HG03025 (cell line): ENCODE measurements around the gene KCNJ6.
"Not testable (repeated sequence)": the region's sequence is repeated elsewhere in the genome, so short reads cannot be mapped to it uniquely, and the experiment has no call there.

Source experiments
- ATAC-seq: cut with Tn5 transposase; IDR thresholded peaks from one replicate; pipeline ENCODE4 v1.9.1; 2021; ENCODE audit warnings: mild to moderate bottlenecking, moderate library complexity; ENCODE audit not compliant: unreplicated experiment, low FRiP score

The KCNJ6 gene, protein sequence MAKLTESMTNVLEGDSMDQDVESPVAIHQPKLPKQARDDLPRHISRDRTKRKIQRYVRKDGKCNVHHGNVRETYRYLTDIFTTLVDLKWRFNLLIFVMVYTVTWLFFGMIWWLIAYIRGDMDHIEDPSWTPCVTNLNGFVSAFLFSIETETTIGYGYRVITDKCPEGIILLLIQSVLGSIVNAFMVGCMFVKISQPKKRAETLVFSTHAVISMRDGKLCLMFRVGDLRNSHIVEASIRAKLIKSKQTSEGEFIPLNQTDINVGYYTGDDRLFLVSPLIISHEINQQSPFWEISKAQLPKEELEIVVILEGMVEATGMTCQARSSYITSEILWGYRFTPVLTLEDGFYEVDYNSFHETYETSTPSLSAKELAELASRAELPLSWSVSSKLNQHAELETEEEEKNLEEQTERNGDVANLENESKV

DNA sequence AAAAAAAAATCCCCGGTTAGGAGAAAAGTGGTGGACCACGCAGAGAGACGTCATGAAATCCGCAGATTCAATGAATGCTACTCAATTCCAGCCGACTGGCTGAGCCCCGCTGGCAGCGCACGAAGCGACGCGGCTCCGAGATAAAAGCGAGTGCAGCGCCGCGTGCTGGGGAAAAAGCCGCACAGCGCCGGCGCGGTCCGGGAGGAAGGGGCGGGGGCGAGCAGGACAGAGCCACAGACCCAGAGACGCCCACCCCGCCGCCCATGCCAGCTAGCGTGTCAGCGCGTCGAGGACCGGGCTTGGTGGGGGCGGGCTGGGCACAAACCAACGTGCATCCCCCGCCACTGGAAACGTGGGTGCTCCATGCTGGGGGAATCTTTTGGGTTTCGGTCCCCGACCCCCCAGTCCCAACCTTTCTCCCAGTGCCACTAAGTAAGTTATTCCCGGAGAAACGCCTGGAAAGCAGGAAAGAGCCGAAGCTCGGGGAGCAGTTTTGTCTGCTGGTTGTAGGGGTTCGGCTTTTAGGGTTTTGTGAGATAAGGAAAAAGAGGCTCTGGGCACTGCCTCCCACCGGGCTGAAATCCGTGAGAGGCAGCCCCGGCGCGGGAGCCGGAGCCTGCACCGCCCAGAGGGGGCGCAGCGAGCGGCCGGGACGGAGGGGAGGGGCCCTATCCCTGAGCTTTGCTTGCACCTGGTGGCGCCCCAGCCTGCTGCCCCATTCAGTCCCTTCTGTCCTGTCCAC, at the start of gene KCNJ6:
KCNJ6 (minus strand) TSS at position 148 of the 742 bp plus-strand sequence. CDS start 75,775 bp downstream, outside the sequence.
- ATAC-seq = no peak

DNA sequence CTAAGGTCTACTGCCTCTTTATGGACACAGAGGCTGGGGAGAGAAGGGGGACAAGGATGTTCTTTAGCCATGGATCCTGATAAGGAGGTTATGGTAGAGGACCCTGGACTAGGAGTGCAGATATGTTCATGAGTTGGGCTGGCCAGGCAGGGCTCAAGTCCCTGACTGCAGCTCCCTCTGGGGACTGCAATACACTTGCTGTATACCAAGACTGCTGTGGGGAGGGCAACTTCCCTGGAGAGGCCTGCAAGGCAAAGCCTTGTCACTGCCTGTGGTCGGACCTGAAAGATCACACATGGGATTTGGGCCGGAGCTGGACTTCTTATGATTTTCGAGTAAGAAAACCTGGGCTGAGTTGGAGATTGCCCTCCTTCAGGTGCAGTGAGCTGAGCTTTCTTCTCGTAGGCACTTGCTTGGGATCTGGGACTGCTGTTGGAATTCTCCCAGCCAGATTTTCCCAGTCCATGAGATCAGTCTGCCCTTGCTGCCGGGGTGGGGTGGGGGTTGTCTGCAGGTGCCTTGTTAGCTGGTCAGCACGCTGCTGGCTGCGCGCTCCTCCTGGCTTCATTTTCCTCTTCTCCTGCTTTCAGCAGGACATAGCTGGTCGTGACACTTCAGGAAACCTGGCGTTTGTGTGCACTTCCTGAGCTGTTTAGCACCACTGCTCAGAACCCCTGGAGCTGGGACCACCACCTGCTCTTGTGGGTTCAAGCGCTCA, 49.0 kb upstream of the KCNJ6 start:
- ATAC-seq = no peak

- ATAC-seq = no peak
These were observed 42.3 kb upstream of the KCNJ6 start for GRCh38 chr21:37958537-37958936.

DNA sequence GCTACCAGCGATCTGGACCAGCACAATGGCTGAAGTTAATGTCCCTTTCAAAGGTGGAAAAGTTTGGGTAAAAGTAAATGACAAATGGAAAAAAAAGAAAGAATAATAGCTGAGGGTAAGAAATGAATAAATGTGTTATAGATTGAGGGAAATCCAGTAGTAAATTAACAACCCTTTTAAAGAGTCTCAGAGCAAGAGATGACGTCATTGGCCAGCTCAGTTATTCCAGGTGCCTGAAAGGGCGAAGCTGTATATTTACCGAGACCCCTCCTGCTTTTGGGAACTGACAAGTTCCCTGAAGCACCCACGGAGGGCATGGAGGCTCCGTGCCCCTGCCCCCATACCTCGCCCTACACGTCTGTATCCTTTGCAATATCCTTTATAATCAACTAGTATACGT, 40.5 kb upstream of the KCNJ6 start:
- ATAC-seq = no peak

DNA sequence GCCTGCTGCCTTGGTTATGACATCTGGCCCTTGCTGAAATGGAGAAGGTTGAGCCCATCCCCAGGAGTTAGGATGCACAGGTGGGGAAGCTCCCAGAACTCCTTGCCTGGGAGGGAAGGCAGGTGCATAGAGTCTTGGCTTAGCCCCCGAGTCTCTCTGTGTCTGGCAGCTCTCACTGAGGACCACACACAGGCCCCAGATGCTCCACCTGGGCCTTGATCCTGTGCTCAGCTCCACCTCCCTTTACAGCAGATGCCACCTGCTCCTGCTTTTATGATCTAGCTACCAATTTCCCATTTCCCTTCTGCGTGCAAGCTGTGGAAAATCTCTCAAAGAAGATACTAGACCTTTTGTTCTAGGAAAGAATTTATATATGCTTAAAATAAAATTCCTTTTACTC, 28.8 kb upstream of the KCNJ6 start:
- ATAC-seq = no peak

DNA sequence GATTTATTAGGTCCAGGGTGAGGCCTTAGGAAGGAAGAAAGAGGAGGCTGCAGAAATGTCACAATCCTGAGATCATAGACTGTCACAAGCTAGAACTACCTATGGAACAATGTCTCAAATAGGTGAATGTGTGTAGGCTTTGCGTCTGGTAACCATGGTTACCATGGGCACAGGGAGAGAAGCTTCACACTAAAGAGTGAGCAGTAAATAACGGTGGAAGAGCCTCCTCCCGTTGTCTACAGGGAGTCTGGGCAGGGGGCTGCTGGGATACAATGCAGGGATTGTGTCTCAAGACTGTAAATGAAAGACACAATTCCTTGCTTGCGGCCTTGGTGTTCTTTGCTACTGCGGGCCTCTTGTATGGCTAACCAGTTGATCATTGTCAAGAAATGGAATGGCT, 28.2 kb upstream of the KCNJ6 start:
- no peak for ATAC-seq

- ATAC-seq = no peak
These were observed 24.4 kb upstream of the KCNJ6 start for GRCh38 chr21:37940691-37941090.

DNA sequence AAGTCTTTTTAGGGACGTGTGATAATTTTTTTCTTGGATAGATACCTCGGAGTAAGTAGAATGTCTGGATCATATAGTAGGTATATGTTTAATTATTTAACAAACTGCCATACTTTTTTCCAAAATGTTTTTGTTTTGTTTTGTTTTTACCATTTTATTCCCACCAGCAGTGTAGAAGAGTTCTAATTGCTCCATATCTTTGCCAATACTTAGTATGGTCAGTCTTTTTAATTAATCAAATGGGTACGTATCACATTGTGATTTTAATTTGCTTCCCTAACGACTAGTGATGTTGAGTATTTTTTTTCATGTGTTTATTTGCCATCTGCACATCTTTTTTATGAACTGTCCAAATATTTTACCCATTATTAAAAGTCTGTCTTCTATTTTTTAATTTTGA, 23.6 kb upstream of the KCNJ6 start:
- no peak for ATAC-seq

GRCh38 chr21:37939251-37939650, 23.0 kb upstream of the KCNJ6 start:
- no peak for ATAC-seq

DNA sequence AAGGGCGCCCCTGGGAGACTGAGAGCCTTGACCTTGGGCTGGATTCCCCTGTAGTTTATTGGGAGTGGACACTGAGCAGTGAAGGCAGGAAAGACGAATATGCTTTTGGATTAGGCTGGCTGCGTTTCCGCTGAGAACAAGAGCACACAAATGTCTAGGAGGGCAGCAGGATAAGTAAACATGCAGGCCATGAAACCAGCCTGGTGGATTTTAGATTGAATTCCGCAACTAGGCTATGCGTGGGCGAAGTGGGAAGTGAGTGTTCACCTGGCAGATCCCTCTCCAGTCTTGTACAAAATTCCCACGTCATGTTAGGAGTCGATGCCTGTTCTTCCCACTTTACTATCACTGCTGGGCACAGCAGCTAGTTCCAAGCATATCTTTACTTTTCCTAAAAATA, 21.4 kb upstream of the KCNJ6 start:
- no peak for ATAC-seq

GRCh38 chr21:37936010-37936785, 19.9 kb upstream of the KCNJ6 start:
- no peak for ATAC-seq

DNA sequence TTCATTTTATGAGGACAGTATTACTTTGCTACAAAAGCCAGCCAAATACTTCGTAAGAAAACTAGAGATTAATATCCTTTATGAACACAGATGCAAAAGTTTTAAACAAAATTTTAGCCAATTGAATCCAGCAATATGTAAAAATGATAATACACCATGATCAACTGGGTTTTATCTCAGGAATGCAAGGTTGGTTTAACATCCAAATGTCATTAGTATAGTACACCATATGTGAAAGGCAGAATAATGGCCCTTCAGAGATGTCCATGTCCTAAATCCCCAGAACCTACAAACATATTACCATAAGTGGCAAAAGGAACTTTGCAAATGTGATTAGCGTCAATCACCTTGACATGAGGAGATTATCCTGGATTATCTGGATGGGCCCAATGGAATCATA, 16.7 kb upstream of the KCNJ6 start:
- no peak for ATAC-seq

- no peak for ATAC-seq
These were observed 11.5 kb upstream of the KCNJ6 start for GRCh38 chr21:37927711-37928110.

DNA sequence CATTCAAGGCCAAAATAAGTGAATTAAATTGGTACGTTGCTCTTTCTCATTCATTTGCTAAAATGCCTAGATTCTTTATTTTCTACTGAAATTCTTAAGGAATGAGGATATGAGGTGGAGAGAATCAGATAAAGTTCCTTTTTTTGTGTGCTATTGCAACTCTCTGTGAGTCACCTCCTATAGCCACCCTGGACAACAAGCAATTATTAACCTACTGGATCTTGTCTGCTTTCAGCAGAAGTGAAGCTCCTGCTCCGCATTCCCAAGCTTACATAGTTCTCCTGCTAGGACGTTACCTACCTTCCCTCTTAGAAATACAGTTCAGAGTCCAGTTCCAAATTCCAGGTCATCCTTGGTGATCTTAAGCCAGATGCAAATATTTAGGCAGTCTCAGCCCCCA, 4.8 kb upstream of the KCNJ6 start:
- ATAC-seq = no peak

DNA sequence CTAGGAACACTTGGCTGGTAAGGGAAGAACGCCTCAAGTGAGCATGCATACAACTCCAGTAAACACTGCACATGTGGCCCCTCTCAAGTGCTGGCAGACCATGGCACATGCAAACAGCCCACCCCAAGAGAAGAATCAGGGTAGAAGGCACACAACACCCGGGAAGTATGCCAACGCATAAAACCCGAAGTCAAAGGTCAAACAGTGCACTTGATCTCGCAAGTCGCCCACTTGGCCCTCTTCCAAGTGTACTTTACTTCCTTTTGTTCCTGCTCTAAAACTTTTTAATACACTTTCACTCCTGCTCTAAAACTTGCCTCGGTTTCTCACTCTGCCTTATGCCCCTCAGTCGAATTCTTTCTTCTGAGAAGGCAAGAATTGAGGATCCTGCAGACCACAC, 4.0 kb upstream of the KCNJ6 start:
- ATAC-seq = not testable (repeated sequence)

GRCh38 chr21:37917612-37918011, 1.4 kb upstream of the KCNJ6 start:
- ATAC-seq = no peak

GRCh38 chr21:37915941-37916309, 332 bp downstream of the KCNJ6 start:
- no peak for ATAC-seq

- ATAC-seq = no peak
These were observed 753 bp downstream of the KCNJ6 start for GRCh38 chr21:37915497-37915911.

- ATAC-seq = no peak
These were observed 3.6 kb downstream of the KCNJ6 start for GRCh38 chr21:37912616-37913015.

DNA sequence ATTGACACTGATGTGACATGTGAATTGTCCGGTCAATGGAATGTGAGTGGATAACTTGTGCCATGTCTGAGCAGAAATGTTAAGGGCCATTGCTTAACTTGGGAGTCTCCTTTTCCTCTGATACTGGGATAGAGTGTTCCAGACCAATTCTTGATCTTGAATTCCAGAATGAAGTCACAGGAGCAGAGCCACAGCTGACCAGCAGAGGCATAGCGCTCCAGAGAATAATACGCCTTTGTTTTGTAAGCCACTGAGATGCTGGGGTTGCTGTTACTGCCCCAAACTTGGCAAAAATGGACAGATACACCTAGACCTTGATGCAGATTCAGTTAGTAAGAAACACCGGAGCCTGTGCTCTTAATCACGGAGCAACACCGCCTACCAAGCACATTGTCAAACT, 6.3 kb downstream of the KCNJ6 start:
- ATAC-seq = no peak

DNA sequence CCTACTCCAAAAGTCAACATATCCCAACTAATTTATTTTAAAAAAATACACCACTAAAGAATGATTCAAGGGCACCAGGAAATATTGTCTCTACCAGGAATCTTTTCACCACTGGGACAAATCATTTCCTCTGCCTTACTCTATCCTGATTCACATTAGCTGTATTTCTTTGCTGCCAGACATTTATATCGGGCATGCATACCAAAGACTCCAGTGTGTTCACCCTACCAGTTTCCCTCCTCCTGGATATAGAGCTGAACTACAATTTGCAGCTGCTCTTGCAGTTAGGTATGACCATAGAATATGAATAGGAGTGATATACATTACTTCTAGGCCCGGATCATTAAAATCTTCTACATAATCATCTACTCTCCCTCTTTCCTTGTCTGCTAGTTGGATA, 7.6 kb downstream of the KCNJ6 start:
- ATAC-seq = no peak
